Epidermal melanocyte (primary cell): ENCODE measurements around the gene PLCB4.

Experiments used
- DNase-seq: peaks from one replicate; pipeline ENCODE4 v3.0.0; 2011; ENCODE audit warnings: low spot score; ENCODE audit not compliant: insufficient read length

PLCB4 gene

DNA sequence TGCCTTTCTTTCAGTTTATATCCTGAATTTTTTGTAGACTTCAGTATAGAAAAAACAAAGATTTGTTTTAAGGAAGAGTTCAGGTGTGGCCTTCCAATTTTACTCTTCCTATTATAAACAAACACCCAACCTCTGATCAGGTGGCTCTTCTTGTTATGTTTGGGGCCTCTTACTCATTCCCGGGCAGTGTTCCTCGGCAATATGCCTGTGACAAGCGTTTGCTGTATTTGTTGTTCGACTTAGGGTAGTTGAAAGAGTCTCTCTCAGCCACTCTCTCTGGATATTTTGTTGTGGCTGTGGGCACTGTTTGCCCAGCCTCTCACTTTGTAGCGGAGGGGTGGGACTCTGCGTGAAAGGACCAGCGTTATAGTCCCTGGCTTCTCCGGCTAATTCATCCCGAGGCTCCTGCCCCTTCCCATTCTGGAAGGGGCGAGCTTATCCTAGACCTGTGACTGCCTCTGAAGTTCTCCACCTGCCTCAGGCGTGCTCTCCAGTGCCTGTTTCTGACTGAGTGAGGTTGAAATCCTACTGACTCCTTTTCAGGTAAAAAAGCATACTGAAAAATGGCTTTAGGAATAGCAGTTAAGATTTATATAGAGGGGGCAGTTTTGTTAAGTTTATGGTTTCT lies 97.4 kb downstream of the PLCB4 start:
- DNase-seq = no peak

DNA sequence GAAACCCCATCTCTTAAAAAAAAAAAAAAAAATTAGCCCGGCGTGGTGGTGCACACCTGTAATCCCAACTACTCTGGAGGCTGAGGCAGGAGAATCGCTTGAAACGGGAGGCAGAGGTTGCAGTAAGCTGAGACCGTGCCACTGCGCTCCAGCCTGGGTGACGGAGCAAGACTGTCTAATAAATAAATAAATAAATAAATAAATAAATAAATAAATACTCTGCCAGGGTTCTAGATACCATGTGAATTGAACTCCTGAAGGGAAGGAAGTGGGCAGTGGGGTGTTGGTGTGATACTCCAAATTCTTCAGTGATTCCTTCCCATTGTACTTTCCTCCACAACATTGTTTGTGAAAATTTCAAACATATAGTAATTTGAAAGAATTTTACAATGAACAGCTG lies 100.5 kb downstream of the PLCB4 start:
- DNase-seq = no peak

DNA sequence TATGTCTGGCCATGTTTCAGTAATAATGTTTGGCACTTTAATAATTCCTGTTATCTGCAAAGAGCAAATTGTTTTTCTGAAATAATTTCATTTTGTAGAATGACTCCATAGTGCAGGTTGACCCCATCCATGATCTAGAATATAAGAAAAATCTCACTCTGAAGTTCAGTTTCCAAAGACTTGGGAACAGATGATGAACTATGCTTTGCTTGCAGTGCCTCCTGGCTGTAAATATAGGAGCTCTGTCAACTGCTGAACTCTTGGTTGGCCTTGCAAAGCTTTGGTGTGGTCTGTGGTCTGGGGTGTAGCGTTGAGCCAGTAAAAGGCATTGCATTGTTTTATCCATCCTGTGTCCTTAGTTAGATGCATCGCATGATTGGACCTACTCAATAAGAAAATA lies 104.0 kb downstream of the PLCB4 start:
- no peak for DNase-seq

DNA sequence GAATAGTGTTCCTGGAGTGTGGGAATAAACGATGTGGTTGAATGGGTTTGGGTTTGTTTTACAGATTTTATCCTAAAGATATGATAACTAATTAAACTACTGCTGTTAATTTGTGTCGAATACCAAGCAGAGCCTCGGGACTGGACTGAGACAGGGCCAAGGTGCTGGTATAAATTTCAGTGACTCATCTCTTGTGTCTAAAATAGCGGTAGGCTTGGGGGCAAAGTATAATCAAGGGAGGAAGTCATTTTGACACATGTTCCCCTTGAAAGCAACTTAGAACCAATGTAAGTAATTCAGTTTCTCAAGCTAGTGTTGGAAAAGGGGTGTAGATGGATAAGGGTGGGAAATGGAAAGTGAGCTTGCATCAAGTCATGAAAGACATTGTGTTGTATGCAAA lies 108.4 kb downstream of the PLCB4 start:
- DNase-seq = no peak

GRCh38 chr20:9179193-9179802 lies 110.4 kb downstream of the PLCB4 start:
- DNase-seq = no peak

DNA sequence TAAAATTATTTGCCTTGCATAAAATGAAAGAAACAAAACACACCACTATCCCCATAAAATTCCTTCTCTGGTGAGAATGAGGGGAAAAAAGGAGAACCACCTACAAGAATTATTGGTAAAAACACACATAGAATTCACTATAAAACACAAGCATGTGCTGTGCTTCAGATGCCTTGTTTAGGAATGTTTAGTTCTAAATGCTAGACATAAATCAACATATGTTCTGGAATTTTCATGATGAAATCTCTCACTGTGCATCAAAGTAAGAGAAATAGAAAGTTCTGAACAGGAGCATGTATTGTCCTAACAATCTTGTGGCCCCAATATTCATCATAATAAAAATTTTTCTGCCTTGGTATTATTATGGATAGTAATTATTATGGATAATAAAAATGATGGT lies 111.0 kb downstream of the PLCB4 start:
- DNase-seq = no peak

GRCh38 chr20:9180481-9181257 lies 111.8 kb downstream of the PLCB4 start:
- no peak for DNase-seq

DNA sequence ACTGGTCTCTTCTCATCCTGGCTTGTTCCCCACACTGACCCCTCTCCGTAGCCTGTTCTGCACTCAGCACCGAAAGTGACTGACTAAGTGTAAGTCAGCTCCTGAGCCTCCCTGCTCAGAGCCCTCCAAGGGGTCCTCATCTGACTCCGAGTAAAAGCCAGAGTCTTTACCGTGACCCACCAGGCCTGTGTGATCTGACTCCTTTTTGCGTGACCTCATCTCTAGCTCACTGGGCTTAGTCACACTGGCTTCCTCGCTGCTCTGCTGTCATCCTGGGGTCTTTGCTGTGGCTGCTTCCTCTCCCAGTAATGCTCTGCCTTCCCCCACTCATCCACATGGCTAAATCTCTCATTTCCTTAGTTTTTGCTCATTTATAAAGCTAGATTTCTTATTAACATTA lies 116.6 kb downstream of the PLCB4 start:
- DNase-seq = no peak

DNA sequence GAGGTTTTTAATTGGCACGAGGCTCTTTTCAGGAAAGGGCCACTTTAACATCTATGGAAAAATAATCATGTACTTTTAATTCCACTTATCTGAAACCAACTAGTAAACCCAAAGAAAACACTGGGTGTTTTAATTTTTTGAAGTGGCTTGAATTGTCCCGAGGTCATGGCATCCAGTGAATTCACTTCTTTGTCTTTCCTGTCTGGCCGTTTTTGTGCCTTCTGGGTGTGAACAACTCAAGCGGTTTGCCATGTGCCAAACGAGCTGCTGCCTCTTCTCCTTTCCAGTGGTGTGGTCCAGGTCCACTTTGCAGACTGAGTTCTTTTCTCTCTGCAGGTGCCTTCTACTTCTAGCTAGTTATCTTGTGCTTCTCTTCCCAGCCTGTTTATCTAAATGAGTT lies 117.5 kb downstream of the PLCB4 start:
- no peak for DNase-seq

- DNase-seq = no peak
These were observed 126.1 kb downstream of the PLCB4 start for GRCh38 chr20:9195031-9195430.

DNA sequence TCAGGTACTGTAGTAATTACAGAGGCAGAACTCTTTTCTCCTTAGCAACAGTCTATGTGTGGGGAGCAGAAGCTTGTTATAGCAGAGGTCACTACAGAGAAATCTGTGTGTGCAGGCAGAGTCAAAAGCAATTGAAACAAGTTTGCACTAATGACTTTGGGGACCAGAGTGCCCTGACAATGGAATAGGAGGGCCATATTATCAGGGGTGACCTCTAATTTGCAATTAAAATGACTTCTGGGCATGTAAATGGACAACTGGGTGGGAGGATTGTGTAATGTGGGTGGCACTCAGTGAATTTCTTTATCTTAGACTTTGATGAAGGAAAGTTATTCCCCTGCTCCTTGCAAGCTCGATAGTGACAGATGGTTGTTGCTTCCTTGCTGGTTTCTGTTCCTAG lies 127.2 kb downstream of the PLCB4 start:
- no peak for DNase-seq

DNA sequence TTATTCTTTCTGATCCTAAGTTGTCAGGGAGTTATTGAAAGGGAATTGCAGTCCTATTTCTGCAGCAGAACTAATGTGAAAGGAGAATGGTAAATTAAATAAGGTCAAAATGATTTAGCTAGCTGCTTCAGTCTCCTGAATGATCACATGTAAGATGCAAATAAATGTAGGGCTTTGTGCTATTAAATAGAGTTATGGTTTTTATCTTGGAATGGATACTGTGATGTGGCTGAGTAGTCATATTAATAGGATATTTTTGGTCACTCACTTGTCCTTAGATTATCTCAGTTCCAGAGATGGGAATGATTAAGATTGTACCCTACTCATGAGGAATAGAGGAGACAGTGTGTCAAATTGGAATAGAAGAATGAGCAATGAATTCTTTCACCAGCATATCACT lies 129.6 kb downstream of the PLCB4 start:
- no peak for DNase-seq

DNA sequence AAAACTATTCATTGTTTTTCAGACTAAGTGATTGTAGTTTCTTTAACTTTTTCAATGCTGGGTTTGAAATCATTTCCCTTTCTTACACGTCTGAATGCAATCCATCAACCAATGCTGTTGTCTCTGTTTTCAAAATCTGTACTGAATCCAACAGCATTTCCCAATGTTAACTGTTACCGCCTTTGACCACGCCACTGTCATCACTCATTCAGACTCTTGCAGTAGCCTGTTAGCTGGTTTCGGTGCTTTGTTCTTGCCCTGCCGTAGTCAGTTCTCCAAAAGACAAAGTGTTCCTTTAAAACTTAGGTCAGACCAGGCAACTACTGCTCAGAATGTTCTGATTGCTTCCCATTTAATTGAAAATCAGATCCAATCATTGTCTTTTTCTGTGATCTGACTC lies 131.3 kb downstream of the PLCB4 start:
- DNase-seq = no peak

DNA sequence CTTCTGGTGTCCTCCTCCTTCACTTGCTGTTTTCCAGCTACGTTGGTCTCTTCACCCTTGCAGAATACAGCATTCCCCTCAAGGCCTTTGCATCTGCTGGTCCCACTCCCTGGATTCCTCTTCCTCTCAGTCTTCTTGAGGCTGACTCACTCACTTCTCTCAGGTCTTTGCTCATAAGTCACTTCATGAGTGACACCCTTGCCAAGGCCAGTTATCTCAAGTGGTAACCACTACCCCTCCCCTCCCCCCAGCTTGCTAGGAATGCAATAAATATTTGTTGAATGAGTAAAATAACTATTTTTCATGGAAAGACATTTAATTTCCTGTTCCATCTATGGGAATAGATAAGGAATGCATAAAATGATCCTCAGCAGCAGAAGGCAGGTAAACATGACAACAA lies 131.7 kb downstream of the PLCB4 start:
- DNase-seq = no peak

GRCh38 chr20:9202420-9203080 lies 133.7 kb downstream of the PLCB4 start:
- no peak for DNase-seq

GRCh38 chr20:9203081-9203447 lies 134.2 kb downstream of the PLCB4 start:
- DNase-seq = no peak

GRCh38 chr20:9204979-9205378 lies 136.1 kb downstream of the PLCB4 start:
- no peak for DNase-seq

GRCh38 chr20:9206486-9206885 lies 137.6 kb downstream of the PLCB4 start:
- DNase-seq = no peak

DNA sequence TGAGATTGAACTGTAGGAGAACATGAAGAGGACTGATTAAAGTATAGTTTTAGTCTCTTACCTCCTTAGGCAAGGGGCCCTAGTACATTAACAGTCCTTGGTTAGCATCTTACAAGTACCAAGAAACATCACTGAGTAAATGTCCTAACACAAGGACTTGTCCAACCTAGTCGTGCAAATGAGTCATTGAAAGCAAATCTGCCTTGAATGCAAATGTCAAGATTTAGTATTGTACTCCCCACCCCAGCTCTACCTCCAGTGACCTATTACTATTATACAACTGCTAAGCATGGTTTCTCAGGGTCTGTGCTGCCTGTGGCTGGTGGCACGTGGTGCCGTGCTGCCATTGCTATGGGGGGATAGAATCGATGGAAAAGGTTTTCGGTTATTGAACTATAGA lies 138.4 kb downstream of the PLCB4 start:
- DNase-seq = no peak

- no peak for DNase-seq
These were observed 141.5 kb downstream of the PLCB4 start for GRCh38 chr20:9210356-9210755.

- no peak for DNase-seq
These were observed 142.3 kb downstream of the PLCB4 start for GRCh38 chr20:9211016-9211760.

DNA sequence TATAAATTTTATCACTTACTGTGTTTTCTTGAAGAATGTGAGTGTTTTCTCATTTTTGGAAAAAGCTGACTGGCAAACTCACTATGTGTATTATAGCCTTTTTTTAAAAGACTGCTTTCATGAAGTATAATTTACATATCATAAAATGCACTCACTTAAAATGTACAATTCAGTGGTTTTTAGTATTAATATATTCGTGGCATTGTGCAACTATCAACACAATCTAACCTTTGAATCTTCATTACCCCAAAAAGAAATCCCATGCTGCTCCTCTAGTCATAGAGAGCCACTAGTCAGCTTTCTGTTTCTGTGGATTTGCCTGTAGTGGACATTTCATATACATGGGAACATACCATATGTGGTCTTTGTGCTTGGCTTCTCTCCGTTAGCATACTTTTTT lies 143.8 kb downstream of the PLCB4 start:
- no peak for DNase-seq
